ENCODE measurements around the gene PADI6. TPM values are rescaled to one million over a fixed set of nuclear protein-coding genes. Genes with fewer than 3 reads are reported as not detected.

PADI6 gene
- polyA plus RNA-seq, 1 donor = not detected

GRCh38 chr1:17372955-17373354, 959 bp downstream of the PADI6 start:
- Histone ChIP-seq H3K4me1 (ENCODE audit: control insufficient read depth, insufficient read depth, low read length) (no peaks in the 10 kb centered on the region), H3K27me3 (ENCODE audit: control insufficient read depth, insufficient read depth, low read length) (peaks cover 5% of the 10 kb centered on the region), H3K27ac (ENCODE audit: low read length) (no peak overlapping the region), H3K4me3 (ENCODE audit: low read length) (no peak overlapping the region), H3K36me3 (ENCODE audit: control insufficient read depth, insufficient read depth, low read length) (no peaks in the 10 kb centered on the region), H3K9me3 (ENCODE audit: control insufficient read depth, low read depth, low read length) (no peaks in the 10 kb centered on the region)
- no peak for DNase-seq
- no CpG with 5 or more reads among the region's 18 CpGs for WGBS (ENCODE audit: insufficient coverage, low lambda C conversion rate)

GRCh38 chr1:17375651-17376050, 3.7 kb downstream of the PADI6 start:
- peaks cover 5% of the 10 kb centered on the region for H3K27me3 ChIP-seq (ENCODE audit: control insufficient read depth, insufficient read depth, low read length)
- no peaks in the 10 kb centered on the region for H3K9me3 ChIP-seq (ENCODE audit: control insufficient read depth, low read depth, low read length)
- H3K27ac ChIP-seq (ENCODE audit: low read length) = no peak overlapping the region
- no peaks in the 10 kb centered on the region for H3K4me1 ChIP-seq (ENCODE audit: control insufficient read depth, insufficient read depth, low read length)
- DNase-seq = no peak
- H3K4me3 ChIP-seq (ENCODE audit: low read length) = no peak overlapping the region
- 100% methylated on average over 3 of the region's 10 CpGs for WGBS (ENCODE audit: insufficient coverage, low lambda C conversion rate)
- H3K36me3 ChIP-seq (ENCODE audit: control insufficient read depth, insufficient read depth, low read length) = no peaks in the 10 kb centered on the region

GRCh38 chr1:17377325-17377953, 5.4 kb downstream of the PADI6 start:
- no CpG with 5 or more reads among the region's 16 CpGs for WGBS (ENCODE audit: insufficient coverage, low lambda C conversion rate)
- Histone ChIP-seq H3K27me3 (ENCODE audit: control insufficient read depth, insufficient read depth, low read length) (peaks cover 5% of the 10 kb centered on the region), H3K4me1 (ENCODE audit: control insufficient read depth, insufficient read depth, low read length) (no peaks in the 10 kb centered on the region), H3K4me3 (ENCODE audit: low read length) (no peak overlapping the region), H3K36me3 (ENCODE audit: control insufficient read depth, insufficient read depth, low read length) (no peaks in the 10 kb centered on the region), H3K27ac (ENCODE audit: low read length) (no peak overlapping the region), H3K9me3 (ENCODE audit: control insufficient read depth, low read depth, low read length) (no peaks in the 10 kb centered on the region)
- peak; percentile 7 for DNase-seq

GRCh38 chr1:17381161-17381560, 9.2 kb downstream of the PADI6 start:
- no CpG with 5 or more reads among the region's 2 CpGs for WGBS (ENCODE audit: insufficient coverage, low lambda C conversion rate)
- Histone ChIP-seq H3K4me1 (ENCODE audit: control insufficient read depth, insufficient read depth, low read length) (no peaks in the 10 kb centered on the region), H3K27me3 (ENCODE audit: control insufficient read depth, insufficient read depth, low read length) (peaks cover 5% of the 10 kb centered on the region), H3K27ac (ENCODE audit: low read length) (no peak overlapping the region), H3K4me3 (ENCODE audit: low read length) (no peak overlapping the region), H3K9me3 (ENCODE audit: control insufficient read depth, low read depth, low read length) (no peaks in the 10 kb centered on the region), H3K36me3 (ENCODE audit: control insufficient read depth, insufficient read depth, low read length) (no peaks in the 10 kb centered on the region)
- DNase-seq = no peak

- no CpG with 5 or more reads among the region's 10 CpGs for WGBS (ENCODE audit: insufficient coverage, low lambda C conversion rate)
- no peaks in the 10 kb centered on the region for H3K4me1 ChIP-seq (ENCODE audit: control insufficient read depth, insufficient read depth, low read length)
- H3K9me3 ChIP-seq (ENCODE audit: control insufficient read depth, low read depth, low read length) = no peaks in the 10 kb centered on the region
- DNase-seq = no peak
- H3K27ac ChIP-seq (ENCODE audit: low read length) = no peak overlapping the region
- H3K27me3 ChIP-seq (ENCODE audit: control insufficient read depth, insufficient read depth, low read length) = no peaks in the 10 kb centered on the region
- no peaks in the 10 kb centered on the region for H3K36me3 ChIP-seq (ENCODE audit: control insufficient read depth, insufficient read depth, low read length)
- H3K4me3 ChIP-seq (ENCODE audit: low read length) = no peak overlapping the region
Observed at GRCh38 chr1:17392199-17392740, 20.3 kb downstream of the PADI6 start.

- DNase-seq = no peak
- 100% methylated on average over 2 of the region's 8 CpGs for WGBS (ENCODE audit: insufficient coverage, low lambda C conversion rate)
- Histone ChIP-seq H3K9me3 (ENCODE audit: control insufficient read depth, low read depth, low read length) (no peaks in the 10 kb centered on the region), H3K27ac (ENCODE audit: low read length) (no peak overlapping the region), H3K4me3 (ENCODE audit: low read length) (no peak overlapping the region), H3K27me3 (ENCODE audit: control insufficient read depth, insufficient read depth, low read length) (no peaks in the 10 kb centered on the region), H3K4me1 (ENCODE audit: control insufficient read depth, insufficient read depth, low read length) (no peaks in the 10 kb centered on the region), H3K36me3 (ENCODE audit: control insufficient read depth, insufficient read depth, low read length) (no peaks in the 10 kb centered on the region)
Observed at GRCh38 chr1:17393230-17393629, 21.2 kb downstream of the PADI6 start.

GRCh38 chr1:17397910-17398695, 26.1 kb downstream of the PADI6 start:
- Histone ChIP-seq H3K27ac (ENCODE audit: low read length) (no peak overlapping the region), H3K9me3 (ENCODE audit: control insufficient read depth, low read depth, low read length) (no peaks in the 10 kb centered on the region), H3K4me3 (ENCODE audit: low read length) (no peak overlapping the region), H3K27me3 (ENCODE audit: control insufficient read depth, insufficient read depth, low read length) (no peaks in the 10 kb centered on the region), H3K4me1 (ENCODE audit: control insufficient read depth, insufficient read depth, low read length) (no peaks in the 10 kb centered on the region), H3K36me3 (ENCODE audit: control insufficient read depth, insufficient read depth, low read length) (no peaks in the 10 kb centered on the region)
- WGBS (ENCODE audit: insufficient coverage, low lambda C conversion rate) = no CpG with 5 or more reads among the region's 7 CpGs
- no peak for DNase-seq

- no peak for DNase-seq
Observed at GRCh38 chr1:17400725-17401341, 28.8 kb downstream of the PADI6 start.

GRCh38 chr1:17401841-17402240, 29.8 kb downstream of the PADI6 start:
- Histone ChIP-seq H3K4me3 (ENCODE audit: low read length) (no peak overlapping the region), H3K27me3 (ENCODE audit: control insufficient read depth, insufficient read depth, low read length) (peaks cover 4% of the 10 kb centered on the region), H3K9me3 (ENCODE audit: control insufficient read depth, low read depth, low read length) (no peaks in the 10 kb centered on the region), H3K36me3 (ENCODE audit: control insufficient read depth, insufficient read depth, low read length) (peaks cover 2% of the 10 kb centered on the region), H3K4me1 (ENCODE audit: control insufficient read depth, insufficient read depth, low read length) (no peaks in the 10 kb centered on the region), H3K27ac (ENCODE audit: low read length) (no peak overlapping the region)
- no CpG with 5 or more reads among the region's 4 CpGs for WGBS (ENCODE audit: insufficient coverage, low lambda C conversion rate)
- no peak for DNase-seq

More at GRCh38 chr1:17400725-17401341, 28.8 kb downstream of the PADI6 start:
- WGBS (ENCODE audit: insufficient coverage, low lambda C conversion rate) = 72% methylated on average over 5 of the region's 11 CpGs
- Histone ChIP-seq H3K9me3 (ENCODE audit: control insufficient read depth, low read depth, low read length) (no peaks in the 10 kb centered on the region), H3K27me3 (ENCODE audit: control insufficient read depth, insufficient read depth, low read length) (peaks cover 4% of the 10 kb centered on the region), H3K36me3 (ENCODE audit: control insufficient read depth, insufficient read depth, low read length) (no peaks in the 10 kb centered on the region), H3K4me3 (ENCODE audit: low read length) (no peak overlapping the region), H3K4me1 (ENCODE audit: control insufficient read depth, insufficient read depth, low read length) (no peaks in the 10 kb centered on the region), H3K27ac (ENCODE audit: low read length) (no peak overlapping the region)

- no CpG with 5 or more reads among the region's 3 CpGs for WGBS (ENCODE audit: insufficient coverage, low lambda C conversion rate)
- Histone ChIP-seq H3K4me3 (ENCODE audit: low read length) (no peak overlapping the region), H3K27ac (ENCODE audit: low read length) (no peak overlapping the region), H3K4me1 (ENCODE audit: control insufficient read depth, insufficient read depth, low read length) (no peaks in the 10 kb centered on the region), H3K36me3 (ENCODE audit: control insufficient read depth, insufficient read depth, low read length) (peaks cover 8% of the 10 kb centered on the region), H3K9me3 (ENCODE audit: control insufficient read depth, low read depth, low read length) (no peaks in the 10 kb centered on the region), H3K27me3 (ENCODE audit: control insufficient read depth, insufficient read depth, low read length) (peaks cover 4% of the 10 kb centered on the region)
- no peak for DNase-seq
Observed at GRCh38 chr1:17403081-17403480, 31.1 kb downstream of the PADI6 start.
